Measurements from ENCODE around the gene VANGL2.

The VANGL2 gene

DNA sequence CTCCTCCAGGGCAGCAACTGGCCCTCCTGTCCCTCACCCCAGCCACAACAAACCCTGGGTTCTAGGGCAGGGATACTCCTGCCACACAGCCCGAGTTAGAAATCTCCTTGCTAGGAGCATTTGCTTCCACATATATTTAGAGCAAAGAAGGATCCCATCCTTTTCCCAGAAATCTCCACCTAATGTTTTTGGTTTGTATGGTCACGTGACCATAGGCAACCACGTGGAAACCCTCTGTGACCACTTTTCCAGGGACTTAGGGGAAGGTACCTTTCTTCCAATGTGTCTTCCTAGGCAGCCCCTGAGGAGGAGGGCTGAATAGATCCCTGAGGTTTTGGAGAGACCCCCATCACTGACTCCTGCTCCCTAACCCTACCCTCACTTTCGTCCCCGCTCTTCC, 25.5 kb downstream of the VANGL2 start:
- no peaks in the 10 kb centered on the region for H3K27me3 ChIP-seq (ENCODE audit: low read depth, low read length)
- H3K4me3 ChIP-seq (ENCODE audit: low read length): no peak overlapping the region
- no peak for TF ChIP-seq EZH2phosphoT487 (IDR thresholded peaks at IDR 0.05; ENCODE audit: low read depth)
- no peak overlapping the region for H2AFZ ChIP-seq (ENCODE audit: low read depth, low read length)
- no peaks in the 10 kb centered on the region for H3K79me2 ChIP-seq (ENCODE audit: low read length)
- H3K36me3 ChIP-seq (replicated peaks; ENCODE audit: low read depth, low read length): no peaks in the 10 kb centered on the region
- H4K20me1 ChIP-seq (ENCODE audit: insufficient read depth, low read length): no peaks in the 10 kb centered on the region
- peaks cover 22% of the 10 kb centered on the region for H3K4me1 ChIP-seq (ENCODE audit: low read length)
- no peak overlapping the region for H3K27ac ChIP-seq (ENCODE audit: low read length)
- no peak overlapping the region for H3K4me2 ChIP-seq (ENCODE audit: low read length)
- no peak overlapping the region for H3K9ac ChIP-seq (ENCODE audit: low read length)
- H3K9me3 ChIP-seq (ENCODE audit: insufficient read depth, low read length): no peaks in the 10 kb centered on the region

DNA sequence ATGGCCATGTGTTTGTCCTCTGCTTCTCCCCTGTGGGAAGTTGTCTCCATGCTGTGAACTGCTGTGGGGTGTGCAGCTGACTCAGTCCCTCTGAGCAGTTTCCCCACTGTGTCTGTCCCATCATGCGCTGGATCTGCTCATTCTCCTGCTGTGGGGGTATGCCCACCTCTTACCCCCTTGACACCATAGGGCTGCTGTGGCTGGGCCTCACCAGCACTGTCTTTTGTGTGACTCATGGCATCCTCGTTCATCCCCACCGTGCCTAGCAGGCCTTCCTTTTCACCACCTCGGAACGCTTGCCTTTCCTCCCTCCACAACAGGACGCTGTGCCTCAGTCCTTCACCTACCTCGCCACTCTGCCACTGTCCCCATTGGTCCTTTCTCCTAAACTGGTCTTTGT, 27.3 kb downstream of the VANGL2 start:
- Histone ChIP-seq H3K79me2 (ENCODE audit: low read length) (no peaks in the 10 kb centered on the region), H3K4me2 (ENCODE audit: low read length) (no peak overlapping the region), H3K4me3 (ENCODE audit: low read length) (no peak overlapping the region), H3K27ac (ENCODE audit: low read length) (no peak overlapping the region), H3K4me1 (ENCODE audit: low read length) (peaks cover 40% of the 10 kb centered on the region), H3K9ac (ENCODE audit: low read length) (no peak overlapping the region), H4K20me1 (ENCODE audit: insufficient read depth, low read length) (no peaks in the 10 kb centered on the region), H2AFZ (ENCODE audit: low read depth, low read length) (no peak overlapping the region), H3K36me3 (replicated peaks; ENCODE audit: low read depth, low read length) (no peaks in the 10 kb centered on the region), H3K9me3 (ENCODE audit: insufficient read depth, low read length) (no peaks in the 10 kb centered on the region), H3K27me3 (ENCODE audit: low read depth, low read length) (no peaks in the 10 kb centered on the region)
- TF ChIP-seq EZH2phosphoT487 (IDR thresholded peaks at IDR 0.05; ENCODE audit: low read depth) (no peak), CTCF (IDR thresholded peaks at IDR 0.05; ENCODE audit: low read depth, low read length) (no peak)

GRCh38 chr1:160428053-160428452, 27.7 kb downstream of the VANGL2 start:
- Histone ChIP-seq H3K9me3 (ENCODE audit: insufficient read depth, low read length) (peaks cover under 1% of the 10 kb centered on the region; the same call in 1 of the 2 replicates), H3K27me3 (ENCODE audit: low read depth, low read length) (no peaks in the 10 kb centered on the region), H2AFZ (ENCODE audit: low read depth, low read length) (no peak overlapping the region), H3K4me2 (ENCODE audit: low read length) (no peak overlapping the region), H3K4me3 (ENCODE audit: low read length) (no peak overlapping the region), H3K9ac (ENCODE audit: low read length) (no peak overlapping the region), H3K4me1 (ENCODE audit: low read length) (peaks cover 44% of the 10 kb centered on the region), H3K27ac (ENCODE audit: low read length) (no peak overlapping the region), H3K79me2 (ENCODE audit: low read length) (no peaks in the 10 kb centered on the region), H3K36me3 (replicated peaks; ENCODE audit: low read depth, low read length) (no peaks in the 10 kb centered on the region), H4K20me1 (ENCODE audit: insufficient read depth, low read length) (no peaks in the 10 kb centered on the region)
- TF ChIP-seq EZH2phosphoT487 (IDR thresholded peaks at IDR 0.05; ENCODE audit: low read depth) (no peak), CTCF (IDR thresholded peaks at IDR 0.05; ENCODE audit: low read depth, low read length) (no peak)

DNA sequence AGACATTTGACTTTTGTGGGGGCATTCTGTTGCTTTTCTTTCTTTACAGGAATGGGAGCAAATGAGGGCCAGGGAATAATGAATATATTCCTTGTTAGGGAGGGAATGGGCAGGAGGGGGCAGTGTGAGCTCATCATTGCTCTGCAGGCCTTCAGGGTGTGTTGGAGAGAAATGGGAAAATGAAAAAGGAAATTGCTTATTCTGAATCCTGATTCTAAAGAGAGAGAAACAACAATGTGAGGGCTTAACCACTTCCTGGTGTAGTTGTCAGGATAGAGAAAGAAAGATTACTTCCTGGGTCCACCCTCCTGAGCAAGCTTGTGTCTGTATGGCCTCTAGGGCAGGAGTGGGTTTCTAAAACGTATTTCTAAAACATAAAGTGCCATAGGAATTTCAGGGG, 28.3 kb downstream of the VANGL2 start:
- Histone ChIP-seq H4K20me1 (ENCODE audit: insufficient read depth, low read length) (no peaks in the 10 kb centered on the region), H3K4me1 (ENCODE audit: low read length) (peaks cover 48% of the 10 kb centered on the region), H3K9ac (ENCODE audit: low read length) (0 out of 2 replicates have a peak overlapping the region, but pooled peaks have one; percentile 5), H3K27ac (ENCODE audit: low read length) (peak overlapping the region; percentile 67), H3K4me2 (ENCODE audit: low read length) (peak overlapping the region; percentile 56), H3K4me3 (ENCODE audit: low read length) (no peak overlapping the region), H3K36me3 (replicated peaks; ENCODE audit: low read depth, low read length) (peaks cover 4% of the 10 kb centered on the region), H3K79me2 (ENCODE audit: low read length) (no peaks in the 10 kb centered on the region), H2AFZ (ENCODE audit: low read depth, low read length) (no peak overlapping the region), H3K9me3 (ENCODE audit: insufficient read depth, low read length) (peaks cover 6% of the 10 kb centered on the region; the same call in 1 of the 2 replicates), H3K27me3 (ENCODE audit: low read depth, low read length) (no peaks in the 10 kb centered on the region)
- no peak for TF ChIP-seq EZH2phosphoT487 (IDR thresholded peaks at IDR 0.05; ENCODE audit: low read depth)
- peak; percentile 95 for TF ChIP-seq CTCF (IDR thresholded peaks at IDR 0.05; ENCODE audit: low read depth, low read length)

Measured in OCI-LY3 (cell line).